ENCODE results near the gene MICALL1.

- TF ChIP-seq CTBP1 (IDR thresholded peaks at IDR 0.05; ENCODE audit: borderline replicate concordance), result no peak
- TF ChIP-seq FOXM1 (IDR thresholded peaks at IDR 0.05; ENCODE audit: borderline replicate concordance), result no peak
- no peak for TF ChIP-seq FOXA1 (IDR thresholded peaks at IDR 0.05)
- no peak for TF ChIP-seq ZNF384 (IDR thresholded peaks at IDR 0.05)
- no peak for TF ChIP-seq SP1 (IDR thresholded peaks at IDR 0.05)
- TF ChIP-seq HDGF (IDR thresholded peaks at IDR 0.05; ENCODE audit: borderline replicate concordance), result no peak
- no peak for TF ChIP-seq BHLHE40 (IDR thresholded peaks at IDR 0.05; ENCODE audit: borderline replicate concordance)
- TF ChIP-seq PKNOX1 (IDR thresholded peaks at IDR 0.05), result no peak
- no peak for TF ChIP-seq TARDBP (IDR thresholded peaks at IDR 0.05)
These were observed 16.1 kb downstream of the MICALL1 start for GRCh38 chr22:37922191-37922590.

Data from HEK293T (cell line).